ENCODE data around the gene SMIM5. TPM values are rescaled to one million over a fixed set of nuclear protein-coding genes. Genes with fewer than 3 reads are reported as not detected.
A peak's percentile ranks its signal among the peaks of the same experiment; 100 is the strongest.

Gene SMIM5
- total and polyA plus RNA-seq, 7 donors, result 0.82 to 29.6 (median 5.5) TPM

DNA sequence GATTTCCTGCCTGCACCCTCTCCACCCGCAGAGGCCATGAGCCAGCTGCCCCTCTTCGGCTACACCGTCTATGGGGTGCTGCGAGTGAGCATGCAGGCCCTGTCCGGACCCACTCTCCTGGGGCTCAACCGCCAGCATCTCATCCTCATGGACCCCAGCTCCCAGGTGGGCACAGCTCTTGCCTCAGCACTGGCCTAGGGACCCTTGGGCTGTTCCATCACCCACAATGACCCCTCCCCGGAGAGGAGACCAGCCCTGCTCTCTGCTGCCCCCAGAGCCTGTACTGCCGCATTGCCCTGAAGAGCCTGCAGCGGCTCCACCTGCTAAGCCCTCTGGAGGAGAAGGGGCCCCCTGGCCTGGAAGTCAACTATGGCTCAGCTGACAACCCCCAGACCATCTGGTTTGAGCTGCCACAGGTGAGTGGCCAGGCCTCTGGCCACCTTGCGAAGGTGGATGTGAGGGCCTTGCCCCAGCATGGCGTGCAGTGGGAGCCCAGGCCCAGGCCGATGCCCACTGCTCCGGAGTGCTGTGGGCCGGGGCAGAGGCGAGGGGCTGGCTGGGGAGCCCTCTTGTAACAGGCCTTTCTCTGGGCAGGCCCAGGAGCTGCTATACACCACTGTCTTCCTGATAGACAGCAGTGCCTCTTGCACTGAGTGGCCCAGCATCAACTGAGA is 7.3 kb upstream of the SMIM5 start:
- Histone ChIP-seq H3K4me1 (no peaks in the 10 kb centered on the region), H3K9me3 (no peaks in the 10 kb centered on the region), H3K27ac (no peak overlapping the region), H3K36me3 (peaks cover 0 to 45% (median 14%) of the 10 kb centered on the region in 4 donors), H3K4me3 (no peak overlapping the region), H3K27me3 (no peaks in the 10 kb centered on the region)
- no peak for DNase-seq
- TF ChIP-seq POLR2A (IDR thresholded peaks at IDR 0.05) (no peak), EP300 (IDR thresholded peaks at IDR 0.05) (no peak), POLR2AphosphoS5 (IDR thresholded peaks at IDR 0.05) (no peak)
- TF ChIP-seq, protein P1, sequence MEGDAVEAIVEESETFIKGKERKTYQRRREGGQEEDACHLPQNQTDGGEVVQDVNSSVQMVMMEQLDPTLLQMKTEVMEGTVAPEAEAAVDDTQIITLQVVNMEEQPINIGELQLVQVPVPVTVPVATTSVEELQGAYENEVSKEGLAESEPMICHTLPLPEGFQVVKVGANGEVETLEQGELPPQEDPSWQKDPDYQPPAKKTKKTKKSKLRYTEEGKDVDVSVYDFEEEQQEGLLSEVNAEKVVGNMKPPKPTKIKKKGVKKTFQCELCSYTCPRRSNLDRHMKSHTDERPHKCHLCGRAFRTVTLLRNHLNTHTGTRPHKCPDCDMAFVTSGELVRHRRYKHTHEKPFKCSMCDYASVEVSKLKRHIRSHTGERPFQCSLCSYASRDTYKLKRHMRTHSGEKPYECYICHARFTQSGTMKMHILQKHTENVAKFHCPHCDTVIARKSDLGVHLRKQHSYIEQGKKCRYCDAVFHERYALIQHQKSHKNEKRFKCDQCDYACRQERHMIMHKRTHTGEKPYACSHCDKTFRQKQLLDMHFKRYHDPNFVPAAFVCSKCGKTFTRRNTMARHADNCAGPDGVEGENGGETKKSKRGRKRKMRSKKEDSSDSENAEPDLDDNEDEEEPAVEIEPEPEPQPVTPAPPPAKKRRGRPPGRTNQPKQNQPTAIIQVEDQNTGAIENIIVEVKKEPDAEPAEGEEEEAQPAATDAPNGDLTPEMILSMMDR (IDR thresholded peaks at IDR 0.05), result peak in 3 of 4 experiments; percentile 11 to 47 (median 40)
- intact Hi-C loops (cut with DNase I), result no loop called here
- WGBS, 2 donors, result 86 to 89% methylated on average over 15 of the region's 15 CpGs

DNA sequence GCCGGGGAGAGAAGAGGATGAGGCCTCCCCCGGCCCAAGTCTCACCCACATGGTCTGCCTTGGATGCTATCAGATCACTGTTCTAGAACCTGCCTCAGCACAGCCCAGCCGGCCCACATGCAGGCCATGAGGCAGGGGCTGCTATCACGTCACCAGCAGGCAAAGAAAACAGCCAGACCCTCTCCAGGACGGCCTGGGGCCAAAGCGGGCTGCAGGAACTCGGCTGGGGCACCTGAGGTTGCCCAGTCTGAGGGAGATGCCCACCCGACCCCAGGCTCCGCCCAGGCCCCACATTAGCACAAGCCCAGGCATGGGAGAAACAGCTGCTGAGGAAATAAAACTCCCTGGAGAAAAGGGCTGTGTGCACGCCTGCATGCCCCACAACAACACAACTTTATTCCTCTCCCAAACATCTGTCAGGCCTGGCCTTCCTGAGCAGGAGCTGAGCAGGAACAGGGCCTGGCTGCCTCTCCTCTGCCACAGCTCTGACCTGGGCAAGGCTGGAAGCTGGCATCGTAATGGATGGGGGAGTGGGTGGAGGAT is 6.7 kb upstream of the SMIM5 start:
- 80 to 83% methylated on average over 11 of the region's 11 CpGs for WGBS, 2 donors
- intact Hi-C loops (cut with DNase I), result no loop called here
- Histone ChIP-seq H3K36me3 (peaks cover 0 to 39% (median 14%) of the 10 kb centered on the region in 4 donors), H3K27ac (no peak overlapping the region), H3K9me3 (no peaks in the 10 kb centered on the region), H3K4me3 (no peak overlapping the region), H3K4me1 (no peaks in the 10 kb centered on the region), H3K27me3 (no peaks in the 10 kb centered on the region)
- no peak for DNase-seq
- no peak for TF ChIP-seq EP300 (IDR thresholded peaks at IDR 0.05)
- TF ChIP-seq, protein P1 (IDR thresholded peaks at IDR 0.05), result no peak
- no peak for TF ChIP-seq POLR2A (IDR thresholded peaks at IDR 0.05)
- TF ChIP-seq POLR2AphosphoS5 (IDR thresholded peaks at IDR 0.05), result no peak

DNA sequence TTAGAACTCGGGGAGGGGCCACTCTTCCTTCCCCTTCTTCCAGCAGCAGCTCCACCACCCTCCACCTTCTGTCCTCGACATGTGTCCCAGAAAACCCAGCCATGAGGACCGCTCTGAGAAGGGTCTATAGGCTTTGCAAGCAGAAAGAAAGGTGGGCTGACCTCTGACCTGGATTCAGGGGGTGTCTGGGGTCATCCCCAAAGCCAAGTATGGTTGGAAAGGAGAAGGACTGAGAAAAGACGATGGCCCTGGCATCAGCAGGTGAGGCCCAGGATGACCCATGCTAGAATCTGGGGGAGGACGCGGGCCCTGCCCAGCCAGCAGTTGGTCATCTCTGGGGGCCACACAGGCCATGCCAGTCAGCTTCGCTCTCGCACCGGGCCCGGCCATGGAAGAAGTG is 6.1 kb upstream of the SMIM5 start:
- TF ChIP-seq EP300 (IDR thresholded peaks at IDR 0.05) (no peak), POLR2A (IDR thresholded peaks at IDR 0.05) (no peak), POLR2AphosphoS5 (IDR thresholded peaks at IDR 0.05) (no peak)
- TF ChIP-seq, protein P1 (IDR thresholded peaks at IDR 0.05), result no peak
- Histone ChIP-seq H3K36me3 (peaks cover 0 to 39% (median 14%) of the 10 kb centered on the region in 4 donors), H3K9me3 (no peaks in the 10 kb centered on the region), H3K4me1 (no peaks in the 10 kb centered on the region), H3K27ac (no peak overlapping the region), H3K27me3 (no peaks in the 10 kb centered on the region), H3K4me3 (no peak overlapping the region)
- intact Hi-C loops (cut with DNase I), result no loop called here
- no peak for DNase-seq
- WGBS, 2 donors, result 93% methylated on average over 10 of the region's 10 CpGs

DNA sequence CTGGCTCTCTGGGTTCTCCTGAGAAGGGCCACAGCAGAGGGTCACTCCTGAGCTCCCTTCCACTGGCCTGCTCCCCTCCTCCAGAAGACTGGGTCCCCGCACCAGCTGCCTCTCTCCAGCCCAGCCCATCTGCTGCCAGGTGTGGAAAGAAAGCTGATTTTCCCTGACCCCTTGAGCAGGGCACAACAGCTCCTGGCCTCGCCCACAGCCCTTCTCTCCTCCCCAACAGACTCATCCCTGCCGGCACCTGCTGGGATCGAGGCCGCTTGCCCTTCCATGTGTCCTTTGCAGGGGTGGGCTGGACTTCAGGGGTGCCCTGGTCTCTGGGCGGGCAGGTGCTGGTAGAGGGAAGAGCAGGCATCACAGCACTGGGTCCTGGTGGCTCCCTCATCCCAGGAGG is 4.8 kb upstream of the SMIM5 start:
- TF ChIP-seq EP300 (IDR thresholded peaks at IDR 0.05) (no peak), POLR2A (IDR thresholded peaks at IDR 0.05) (no peak), POLR2AphosphoS5 (IDR thresholded peaks at IDR 0.05) (no peak)
- H3K27ac ChIP-seq, result no peak overlapping the region
- intact Hi-C loops (cut with DNase I), result no loop called here
- no peaks in the 10 kb centered on the region for H3K9me3 ChIP-seq
- no peak for DNase-seq
- peaks cover 0 to 39% (median 14%) of the 10 kb centered on the region in 4 donors for H3K36me3 ChIP-seq
- H3K4me3 ChIP-seq, result no peak overlapping the region
- H3K4me1 ChIP-seq, result peaks cover 0 to 10% (median 9%) of the 10 kb centered on the region in 4 donors
- no peaks in the 10 kb centered on the region for H3K27me3 ChIP-seq
- WGBS, 2 donors, result 59 to 83% methylated on average over 6 of the region's 6 CpGs

DNA sequence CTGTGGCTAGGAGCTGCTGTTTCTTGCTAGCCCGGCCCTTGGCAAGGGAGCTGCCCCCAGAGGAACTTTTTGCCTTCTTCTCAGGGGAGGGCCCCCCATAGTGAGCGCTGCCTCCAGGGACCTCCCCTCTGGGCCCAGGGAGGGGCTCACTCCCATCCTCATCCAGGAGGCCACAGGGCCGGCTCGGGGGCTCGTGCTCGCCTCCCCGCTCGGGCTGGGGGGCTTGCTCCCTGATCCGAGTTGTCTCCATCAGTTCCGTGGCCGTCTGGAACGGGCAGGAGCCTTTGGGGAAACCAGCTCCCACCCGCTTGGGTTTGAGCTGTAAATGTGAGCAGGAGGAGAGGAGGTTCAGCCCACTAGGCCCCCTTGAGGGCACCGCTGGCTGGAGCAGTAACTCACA is 4.1 kb upstream of the SMIM5 start:
- TF ChIP-seq EP300 (IDR thresholded peaks at IDR 0.05) (no peak), POLR2AphosphoS5 (IDR thresholded peaks at IDR 0.05) (no peak), POLR2A (IDR thresholded peaks at IDR 0.05) (no peak)
- TF ChIP-seq, protein P1 (IDR thresholded peaks at IDR 0.05), result no peak
- no peak for DNase-seq
- Histone ChIP-seq H3K9me3 (no peaks in the 10 kb centered on the region), H3K27ac (no peak overlapping the region), H3K36me3 (peaks cover 0 to 39% (median 14%) of the 10 kb centered on the region in 4 donors), H3K4me3 (no peak overlapping the region), H3K27me3 (no peaks in the 10 kb centered on the region), H3K4me1 (peaks cover 0 to 17% (median 17%) of the 10 kb centered on the region in 4 donors)
- 84 to 92% methylated on average over 14 of the region's 14 CpGs for WGBS, 2 donors
- intact Hi-C loops (cut with DNase I), result no loop called here
